Effector memory CD4-positive, alpha-beta T cell (primary cell): ENCODE measurements around the gene SHBG.
"Not testable (repeated sequence)": the region's sequence is repeated elsewhere in the genome, so short reads cannot be mapped to it uniquely, and the experiment has no call there.

Source experiments
- DNase-seq, 3 donors: peaks; one replicate each; pipeline ENCODE4 v3.0.0-alpha.2; 2020
- H3K27ac ChIP-seq: 2 replicates; pipeline ENCODE4 v1.7.0; 2013; ENCODE audit warnings: mild to moderate bottlenecking, low read length, moderate library complexity; ENCODE audit not compliant: insufficient read depth, poor library complexity, severe bottlenecking
- H3K27me3 ChIP-seq: replicated peaks from 2 replicates; pipeline ENCODE4 v1.7.0; 2013; ENCODE audit warnings: mild to moderate bottlenecking, low read length; ENCODE audit not compliant: insufficient read depth, control insufficient read depth, poor library complexity, severe bottlenecking
- H3K36me3 ChIP-seq: 2 replicates; pipeline ENCODE4 v1.7.0; 2013; ENCODE audit warnings: mild to moderate bottlenecking, low read length, moderate library complexity; ENCODE audit not compliant: control insufficient read depth, insufficient read depth
- H3K4me1 ChIP-seq: 2 replicates; pipeline ENCODE4 v1.7.0; 2013; ENCODE audit warnings: low read length, mild to moderate bottlenecking; ENCODE audit not compliant: control insufficient read depth, insufficient read depth, poor library complexity, severe bottlenecking
- H3K4me3 ChIP-seq: 2 replicates; pipeline ENCODE4 v1.7.0; 2013; ENCODE audit warnings: low read length, low read depth, mild to moderate bottlenecking; ENCODE audit not compliant: insufficient read depth, poor library complexity, severe bottlenecking
- H3K9me3 ChIP-seq: 2 replicates; pipeline ENCODE4 v1.7.0; 2013; ENCODE audit warnings: mild to moderate bottlenecking, low read length, moderate library complexity; ENCODE audit not compliant: control insufficient read depth

Gene SHBG

DNA sequence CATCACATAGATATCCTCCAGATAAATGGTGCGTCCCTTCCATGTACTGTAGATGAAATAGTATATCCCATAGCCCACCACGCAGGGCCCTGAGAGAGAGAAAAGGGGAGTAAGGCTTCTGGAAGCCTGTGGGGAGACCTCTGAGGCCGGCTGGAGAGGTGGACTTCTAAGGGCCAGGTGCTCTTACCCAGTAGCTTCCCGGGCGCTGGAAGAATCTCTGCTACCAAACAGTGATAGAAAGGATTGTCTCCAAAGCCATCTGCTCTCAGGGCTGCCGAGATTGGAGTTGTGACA, 3.0 kb upstream of the SHBG start:
- peak overlapping the region; percentile 80 for H3K4me3 ChIP-seq
- peak overlapping the region; percentile 86 for H3K27ac ChIP-seq
- no peak for DNase-seq
- H3K4me1 ChIP-seq: peaks cover 11% of the 10 kb centered on the region
- H3K9me3 ChIP-seq: no peaks in the 10 kb centered on the region
- H3K36me3 ChIP-seq: no peaks in the 10 kb centered on the region
- H3K27me3 ChIP-seq: no peaks in the 10 kb centered on the region

- H3K4me1 ChIP-seq: peaks cover 11% of the 10 kb centered on the region
- peak; percentile 79 to 83 (median 79) for DNase-seq
- peak within 1 kb of the TSS; percentile 80 for H3K4me3 ChIP-seq
- no peaks in the 10 kb centered on the region for H3K27me3 ChIP-seq
- peak within 1 kb of the TSS; percentile 86 for H3K27ac ChIP-seq
- H3K9me3 ChIP-seq: no peaks in the 10 kb centered on the region
- H3K36me3 ChIP-seq: no peaks in the 10 kb centered on the region
Observed at GRCh38 chr17:7627250-7628121, 2.4 kb upstream of the SHBG start, which contains the start of gene SAT2. TSS of gene SAT2 (minus strand) at chr17:7627821. CDS start at chr17:7627635, 186 bp downstream.

DNA sequence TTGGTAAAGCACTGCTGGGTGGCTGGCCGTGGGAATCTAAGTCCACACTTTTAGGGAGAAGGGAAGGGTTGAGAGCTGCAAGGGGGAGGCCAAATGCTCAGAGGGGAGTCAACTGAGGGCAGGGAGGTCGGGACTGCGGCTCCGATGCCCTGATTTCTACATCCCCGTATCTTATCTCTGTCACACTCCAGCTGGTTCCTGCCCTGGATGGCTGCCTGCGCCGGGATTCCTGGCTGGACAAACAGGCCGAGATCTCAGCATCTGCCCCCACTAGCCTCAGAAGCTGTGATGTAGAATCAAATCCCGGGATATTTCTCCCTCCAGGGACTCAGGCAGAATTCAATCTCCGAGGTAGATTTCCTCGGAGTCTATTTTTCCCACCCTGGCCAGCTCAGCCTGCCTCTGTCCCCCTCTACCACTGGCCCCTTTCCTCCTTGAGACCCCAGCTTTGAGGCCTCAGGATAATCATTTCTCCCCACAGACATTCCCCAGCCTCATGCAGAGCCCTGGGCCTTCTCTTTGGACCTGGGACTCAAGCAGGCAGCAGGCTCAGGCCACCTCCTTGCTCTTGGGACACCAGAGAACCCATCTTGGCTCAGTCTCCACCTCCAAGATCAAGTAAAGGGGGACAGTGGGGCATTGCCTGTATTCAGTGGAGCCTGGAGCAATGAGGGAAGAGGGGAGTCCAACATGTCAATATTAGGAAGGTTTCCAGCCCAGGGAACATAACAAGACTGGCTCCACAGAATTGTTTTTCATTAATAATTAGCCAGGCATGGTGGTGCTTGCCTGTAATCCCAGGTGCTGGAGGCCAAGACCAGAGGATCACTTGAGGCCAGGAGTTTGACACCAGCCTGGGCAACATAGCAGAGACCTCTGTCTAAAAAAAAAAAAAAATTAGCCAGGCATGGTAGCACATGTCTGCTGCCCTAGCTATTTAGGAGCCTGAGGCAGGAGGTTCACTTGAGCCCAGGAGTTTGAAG, 1.8 kb downstream of the SHBG start:
- H3K27ac ChIP-seq: no peak overlapping the region
- H3K4me3 ChIP-seq: no peak overlapping the region
- peaks cover 10% of the 10 kb centered on the region for H3K4me1 ChIP-seq
- no peaks in the 10 kb centered on the region for H3K36me3 ChIP-seq
- DNase-seq: no peak
- H3K27me3 ChIP-seq: no peaks in the 10 kb centered on the region
- no peaks in the 10 kb centered on the region for H3K9me3 ChIP-seq

- no peaks in the 10 kb centered on the region for H3K9me3 ChIP-seq
- H3K27me3 ChIP-seq: no peaks in the 10 kb centered on the region
- peaks cover 4% of the 10 kb centered on the region for H3K4me1 ChIP-seq
- no peak for DNase-seq
- H3K4me3 ChIP-seq: no peak overlapping the region
- no peak overlapping the region for H3K27ac ChIP-seq
- no peaks in the 10 kb centered on the region for H3K36me3 ChIP-seq
Observed at GRCh38 chr17:7632492-7632894, 2.6 kb downstream of the SHBG start.

DNA sequence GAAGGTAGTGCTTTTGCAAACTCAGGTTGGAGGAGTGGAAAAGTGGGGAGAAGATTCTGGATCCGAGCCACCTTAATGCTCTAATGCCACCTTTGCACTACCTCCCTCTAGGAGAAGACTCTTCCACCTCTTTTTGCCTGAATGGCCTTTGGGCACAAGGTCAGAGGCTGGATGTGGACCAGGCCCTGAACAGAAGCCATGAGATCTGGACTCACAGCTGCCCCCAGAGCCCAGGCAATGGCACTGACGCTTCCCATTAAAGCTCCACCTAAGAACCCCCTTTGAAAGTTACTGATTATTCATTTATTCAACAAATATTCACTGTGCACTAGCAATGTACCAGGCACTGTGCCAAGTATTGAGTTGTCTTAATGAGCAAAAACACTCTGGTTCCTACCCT, 3.2 kb downstream of the SHBG start:
- Histone ChIP-seq H3K36me3 (no peaks in the 10 kb centered on the region), H3K27ac (no peak overlapping the region), H3K27me3 (no peaks in the 10 kb centered on the region), H3K9me3 (no peaks in the 10 kb centered on the region), H3K4me1 (peaks cover under 1% of the 10 kb centered on the region), H3K4me3 (no peak overlapping the region)
- no peak for DNase-seq

DNA sequence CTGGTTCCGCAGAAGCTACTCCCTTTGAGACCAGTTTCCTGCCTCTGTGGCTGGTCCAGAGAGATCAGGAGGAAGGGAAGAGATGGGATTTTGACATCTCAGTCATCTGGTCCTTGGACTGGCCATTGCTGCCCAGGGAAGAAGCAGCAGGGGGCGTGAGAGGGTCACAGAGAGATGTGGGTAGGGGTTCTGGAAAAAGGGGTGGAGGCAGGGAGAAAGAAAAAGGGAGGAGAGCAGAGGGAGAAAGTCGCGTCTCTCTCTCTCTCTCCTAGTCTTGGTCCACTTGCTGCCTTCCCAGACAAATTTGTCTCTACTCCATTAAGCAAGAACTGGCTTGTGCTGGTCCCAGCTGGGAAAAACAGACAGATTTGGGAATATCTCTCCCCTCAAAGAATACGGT, 4.4 kb downstream of the SHBG start:
- DNase-seq: no peak
- no peak overlapping the region for H3K4me3 ChIP-seq

DNA sequence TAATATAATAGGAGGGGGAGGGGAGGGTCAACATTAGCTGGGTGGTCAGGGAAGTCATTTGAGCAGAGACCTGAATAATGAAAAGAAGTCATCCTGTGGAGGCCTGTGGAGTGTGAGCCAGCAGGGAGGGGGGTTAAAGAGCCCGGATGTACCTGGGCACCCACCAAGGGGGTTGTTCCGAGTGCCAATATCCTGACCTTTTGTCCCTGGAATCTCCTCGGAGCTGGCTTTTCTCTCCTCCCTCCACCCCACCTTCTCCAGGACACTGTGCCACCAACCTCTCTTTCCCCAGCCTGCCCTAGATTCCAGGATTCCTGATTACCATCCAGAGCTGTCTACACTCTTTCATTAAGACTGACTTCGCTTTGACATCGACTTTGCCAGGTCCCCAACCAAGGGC, 6.2 kb downstream of the SHBG start:
- no peak for DNase-seq
- no peak overlapping the region for H3K27ac ChIP-seq
- H3K4me3 ChIP-seq: no peak overlapping the region
- no peaks in the 10 kb centered on the region for H3K4me1 ChIP-seq
- H3K27me3 ChIP-seq: no peaks in the 10 kb centered on the region
- H3K36me3 ChIP-seq: no peaks in the 10 kb centered on the region
- H3K9me3 ChIP-seq: no peaks in the 10 kb centered on the region

More for the DNA sequence above, 4.4 kb downstream of the SHBG start:
- H3K9me3 ChIP-seq: no peaks in the 10 kb centered on the region
- H3K36me3 ChIP-seq: no peaks in the 10 kb centered on the region
- H3K27ac ChIP-seq: no peak overlapping the region
- H3K4me1 ChIP-seq: no peaks in the 10 kb centered on the region
- no peaks in the 10 kb centered on the region for H3K27me3 ChIP-seq

- Histone ChIP-seq H3K9me3 (no peaks in the 10 kb centered on the region), H3K27ac (no peak overlapping the region), H3K4me1 (no peaks in the 10 kb centered on the region), H3K27me3 (no peaks in the 10 kb centered on the region), H3K36me3 (no peaks in the 10 kb centered on the region), H3K4me3 (no peak overlapping the region)
- DNase-seq: no peak
Observed at GRCh38 chr17:7640783-7641182, 10.8 kb downstream of the SHBG start.

- H3K4me1 ChIP-seq, H3K27ac ChIP-seq, H3K9me3 ChIP-seq, H3K27me3 ChIP-seq, H3K4me3 ChIP-seq, H3K36me3 ChIP-seq: not testable (repeated sequence)
- DNase-seq: peak in 1 of 3 donors; percentile 17
Observed at GRCh38 chr17:7641635-7642034, 11.7 kb downstream of the SHBG start.

- no peak for DNase-seq
- Histone ChIP-seq H3K27me3 (peaks cover 1% of the 10 kb centered on the region), H3K4me1 (peaks cover under 1% of the 10 kb centered on the region), H3K36me3 (no peaks in the 10 kb centered on the region), H3K27ac (no peak overlapping the region), H3K4me3 (no peak overlapping the region), H3K9me3 (no peaks in the 10 kb centered on the region)
Observed at GRCh38 chr17:7644775-7645174, 14.8 kb downstream of the SHBG start.
